AG09319 (cell line): Measurements from ENCODE around the gene LY6G6F.
A peak's percentile ranks its signal among the peaks of the same experiment; 100 is the strongest.

Experiments
- DNase-seq: peaks from one replicate; pipeline ENCODE4 v3.0.0-alpha.2; 2010; ENCODE audit warnings: low read depth; ENCODE audit errors: extremely low read depth
- CTCF ChIP-seq: IDR thresholded peaks from 2 replicates; pipeline ENCODE4 v1.5.1; 2011; ENCODE audit warnings: low read depth, mild to moderate bottlenecking, inconsistent platforms, low read length, moderate library complexity

LY6G6F gene

GRCh38 chr6:31727717-31728671, 21.3 kb downstream of the LY6G6F start:
- no peak for DNase-seq
- TF ChIP-seq CTCF, result no peak

- no peak for DNase-seq
These were observed 22.3 kb downstream of the LY6G6F start, which contains the start of gene DDAH2 for GRCh38 chr6:31728767-31729514. TSS of gene DDAH2 (minus strand) at chr6:31729299. CDS start at chr6:31729161, 138 bp downstream.

GRCh38 chr6:31729515-31729978, 22.9 kb downstream of the LY6G6F start:
- TF ChIP-seq CTCF, result no peak
- peak; percentile 75 for DNase-seq

More at GRCh38 chr6:31728767-31729514, 22.3 kb downstream of the LY6G6F start, which contains the start of gene DDAH2:
- peak; percentile 42 for TF ChIP-seq CTCF

- DNase-seq, result peak; percentile 83
- no peak; the same call in 1 of the 2 replicates for TF ChIP-seq CTCF
These were observed 23.4 kb downstream of the LY6G6F start for GRCh38 chr6:31729979-31730630.

- TF ChIP-seq CTCF, result no peak
- no peak for DNase-seq
These were observed 24.0 kb downstream of the LY6G6F start for GRCh38 chr6:31730631-31731086.

GRCh38 chr6:31732029-31732428, 25.4 kb downstream of the LY6G6F start:
- DNase-seq, result no peak
- no peak for TF ChIP-seq CTCF
